GM19468 (cell line): ENCODE measurements around the gene PPP1R1B.

Experiments used
- ATAC-seq: cut with Tn5 transposase; IDR thresholded peaks from one replicate; pipeline ENCODE4 v1.9.1; 2021; ENCODE audit warnings: mild to moderate bottlenecking, moderate library complexity, moderate number of reproducible peaks; ENCODE audit not compliant: unreplicated experiment; ENCODE audit errors: extremely low read depth

PPP1R1B gene

GRCh38 chr17:39676198-39676819, 49.6 kb downstream of the PPP1R1B start:
- no peak for ATAC-seq

- ATAC-seq: no peak
These were observed 50.3 kb downstream of the PPP1R1B start for GRCh38 chr17:39677072-39677471.

- no peak for ATAC-seq
These were observed 51.0 kb downstream of the PPP1R1B start for GRCh38 chr17:39677542-39678339.

- no peak for ATAC-seq
These were observed 51.8 kb downstream of the PPP1R1B start for GRCh38 chr17:39678340-39679116.

- no peak for ATAC-seq
These were observed 52.9 kb downstream of the PPP1R1B start for GRCh38 chr17:39679521-39680192.

GRCh38 chr17:39683295-39683939, 56.7 kb downstream of the PPP1R1B start:
- no peak for ATAC-seq

- ATAC-seq: no peak
These were observed 57.8 kb downstream of the PPP1R1B start for GRCh38 chr17:39684369-39685192.
